WERI-Rb-1 (cell line): Measurements from ENCODE around the gene CAMKMT.

Source experiments
- DNase-seq: peaks from one replicate; pipeline ENCODE4 v3.0.0-alpha.2; 2020
- H3K27ac ChIP-seq: fragments of 250-450 bp; sonication (Bioruptor Pico); 2 replicates; pipeline ENCODE4 v1.5.1; 2020; ENCODE audit warnings: mild to moderate bottlenecking, moderate library complexity
- H3K27me3 ChIP-seq: fragments of 250-450 bp; sonication (Bioruptor Pico); 2 replicates; pipeline ENCODE4 v1.5.1; 2021; ENCODE audit warnings: mild to moderate bottlenecking, low read depth, moderate library complexity; ENCODE audit not compliant: insufficient read depth, severe bottlenecking
- H3K36me3 ChIP-seq: fragments of 250-450 bp; sonication (Bioruptor Pico); 2 replicates; pipeline ENCODE4 v1.5.1; 2020; ENCODE audit warnings: mild to moderate bottlenecking, moderate library complexity
- H3K4me3 ChIP-seq: 2 replicates; pipeline ENCODE4 v1.5.1; 2011; ENCODE audit warnings: low read depth, mild to moderate bottlenecking, control low read depth, low read length
- H3K9me3 ChIP-seq: fragments of 250-450 bp; sonication (Bioruptor Pico); 2 replicates; pipeline ENCODE4 v1.5.1; 2021; ENCODE audit warnings: mild to moderate bottlenecking, moderate library complexity; ENCODE audit not compliant: severe bottlenecking
- CTCF ChIP-seq: IDR thresholded peaks from 2 replicates; pipeline ENCODE4 v1.5.1; 2011; ENCODE audit warnings: low read depth, mild to moderate bottlenecking, control low read depth, inconsistent platforms, low read length

The CAMKMT gene

GRCh38 chr2:44638649-44639048, 276.9 kb downstream of the CAMKMT start:
- no peaks in the 10 kb centered on the region for H3K27me3 ChIP-seq
- peaks cover 9% of the 10 kb centered on the region for H3K9me3 ChIP-seq
- no peaks in the 10 kb centered on the region for H3K36me3 ChIP-seq
- no peak for TF ChIP-seq CTCF
- H3K4me3 ChIP-seq, result no peak overlapping the region
- peak overlapping the region; percentile 18 for H3K27ac ChIP-seq
- DNase-seq, result no peak

- TF ChIP-seq CTCF, result no peak
- no peaks in the 10 kb centered on the region for H3K36me3 ChIP-seq
- H3K4me3 ChIP-seq, result no peak overlapping the region
- no peak overlapping the region; the same call in 1 of the 2 replicates for H3K27ac ChIP-seq
- H3K9me3 ChIP-seq, result peaks cover 9% of the 10 kb centered on the region
- no peak for DNase-seq
- no peaks in the 10 kb centered on the region for H3K27me3 ChIP-seq
Observed at GRCh38 chr2:44639399-44639798, 277.7 kb downstream of the CAMKMT start.

GRCh38 chr2:44642123-44642857, 280.5 kb downstream of the CAMKMT start:
- Histone ChIP-seq H3K27ac (peak overlapping the region; percentile 51), H3K36me3 (no peaks in the 10 kb centered on the region), H3K4me3 (no peak overlapping the region), H3K27me3 (no peaks in the 10 kb centered on the region), H3K9me3 (no peaks in the 10 kb centered on the region)
- no peak for TF ChIP-seq CTCF
- DNase-seq, result no peak

- Histone ChIP-seq H3K4me3 (no peak overlapping the region), H3K36me3 (no peaks in the 10 kb centered on the region), H3K27me3 (no peaks in the 10 kb centered on the region), H3K9me3 (no peaks in the 10 kb centered on the region), H3K27ac (no peak overlapping the region)
- no peak for TF ChIP-seq CTCF
- no peak for DNase-seq
Observed at GRCh38 chr2:44645937-44646336, 284.2 kb downstream of the CAMKMT start.

GRCh38 chr2:44649381-44649780, 287.6 kb downstream of the CAMKMT start:
- Histone ChIP-seq H3K9me3 (no peaks in the 10 kb centered on the region), H3K27ac (peak overlapping the region; percentile 92), H3K27me3 (no peaks in the 10 kb centered on the region), H3K4me3 (no peak overlapping the region), H3K36me3 (no peaks in the 10 kb centered on the region)
- no peak for TF ChIP-seq CTCF
- DNase-seq, result no peak

- Histone ChIP-seq H3K36me3 (no peaks in the 10 kb centered on the region), H3K27me3 (no peaks in the 10 kb centered on the region), H3K4me3 (peak overlapping the region; percentile 25), H3K9me3 (no peaks in the 10 kb centered on the region), H3K27ac (peak overlapping the region; percentile 92)
- no peak for DNase-seq
- no peak for TF ChIP-seq CTCF
Observed at GRCh38 chr2:44650796-44651195, 289.0 kb downstream of the CAMKMT start.
